Activated T-helper 9 cell treated with anti-CD3 and anti-CD28 coated beads, Interleukin-2, amount 50 U/mL, for 16 hours (primary cell): ENCODE data around the gene TMIGD2.
"Not testable (repeated sequence)": the region's sequence is repeated elsewhere in the genome, so short reads cannot be mapped to it uniquely, and the experiment has no call there.

Source experiments
- DNase-seq: peaks from one replicate; pipeline ENCODE4 v3.0.0-alpha.2; 2020; ENCODE audit warnings: low read depth

TMIGD2 gene

DNA sequence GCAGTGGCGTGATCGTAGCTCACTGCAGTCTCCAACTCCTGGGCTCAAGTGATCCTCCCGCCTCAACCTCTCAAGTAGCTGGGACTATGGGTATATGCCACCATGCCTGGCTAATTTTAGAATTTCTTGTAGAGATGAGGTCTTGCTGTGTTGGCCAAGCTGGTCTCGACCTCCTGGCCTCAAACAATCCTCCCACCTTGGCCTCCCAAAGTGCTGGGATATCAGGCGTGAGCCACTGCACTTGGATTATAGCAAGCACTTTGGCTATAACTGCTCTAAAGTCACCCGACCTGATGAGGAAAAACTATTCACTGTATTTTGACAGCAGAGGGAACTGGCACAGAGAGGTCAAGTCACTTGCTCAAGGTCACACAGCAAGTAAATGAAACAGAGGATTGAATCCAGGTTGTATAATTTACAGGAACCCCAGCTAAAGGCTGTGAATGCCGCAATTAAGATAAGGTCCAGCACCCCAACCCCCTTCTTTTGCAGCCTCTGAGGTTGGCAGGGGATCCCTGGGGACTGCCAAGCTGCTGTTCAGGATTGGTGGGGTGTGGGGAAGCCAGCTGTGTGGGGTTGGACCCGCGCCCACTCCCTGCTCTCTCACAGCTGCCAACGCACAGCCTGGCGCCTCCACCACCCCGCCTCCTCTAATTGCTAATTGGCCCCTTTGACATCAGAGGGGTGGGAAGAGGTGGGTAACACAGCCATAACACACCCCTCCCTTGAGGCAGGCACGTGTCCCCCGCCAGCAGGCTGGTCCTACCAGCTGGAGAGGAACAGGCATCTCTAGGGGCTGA, 6.0 kb downstream of the TMIGD2 start:
- no peak for DNase-seq

DNA sequence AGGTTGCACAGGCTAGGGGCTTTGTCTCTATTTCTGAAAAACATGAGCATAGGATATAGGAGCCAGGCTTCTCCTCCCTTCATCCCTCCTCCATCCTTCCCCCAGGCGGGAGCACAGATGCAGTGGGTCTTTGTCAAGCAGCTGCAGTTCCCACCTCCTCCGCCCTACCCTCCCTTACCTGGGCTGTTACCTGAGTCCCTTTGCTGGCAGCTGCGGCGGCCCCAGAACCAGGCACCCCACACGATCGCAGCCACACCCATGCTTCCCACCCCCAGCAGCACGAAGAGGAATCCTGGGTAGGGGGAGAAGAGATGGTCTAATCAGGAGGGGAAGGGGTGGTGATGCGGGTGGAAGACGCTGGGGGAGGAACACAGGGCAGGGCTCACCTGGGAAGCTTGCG, 7.8 kb downstream of the TMIGD2 start:
- DNase-seq, result no peak

DNA sequence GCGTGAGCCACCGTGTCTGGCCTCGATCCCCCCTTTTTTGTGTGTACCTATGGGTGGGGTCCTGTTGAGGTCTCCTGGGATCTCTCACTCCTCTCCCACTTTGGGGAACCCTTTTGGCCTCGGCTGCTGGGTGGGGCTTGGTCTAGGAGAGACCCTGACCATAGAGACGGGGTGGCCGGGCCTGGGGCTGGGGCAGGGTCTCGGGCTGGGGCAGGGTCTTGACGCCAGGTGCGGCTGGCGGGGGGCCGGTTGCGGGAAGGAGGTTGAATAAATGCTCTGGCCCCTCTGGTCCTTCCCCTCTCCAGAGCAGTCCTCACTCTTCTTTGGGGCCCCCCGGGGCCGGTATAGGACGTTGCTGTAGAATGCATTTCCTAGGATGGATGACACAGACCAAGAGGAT, 9.7 kb downstream of the TMIGD2 start:
- no peak for DNase-seq

DNA sequence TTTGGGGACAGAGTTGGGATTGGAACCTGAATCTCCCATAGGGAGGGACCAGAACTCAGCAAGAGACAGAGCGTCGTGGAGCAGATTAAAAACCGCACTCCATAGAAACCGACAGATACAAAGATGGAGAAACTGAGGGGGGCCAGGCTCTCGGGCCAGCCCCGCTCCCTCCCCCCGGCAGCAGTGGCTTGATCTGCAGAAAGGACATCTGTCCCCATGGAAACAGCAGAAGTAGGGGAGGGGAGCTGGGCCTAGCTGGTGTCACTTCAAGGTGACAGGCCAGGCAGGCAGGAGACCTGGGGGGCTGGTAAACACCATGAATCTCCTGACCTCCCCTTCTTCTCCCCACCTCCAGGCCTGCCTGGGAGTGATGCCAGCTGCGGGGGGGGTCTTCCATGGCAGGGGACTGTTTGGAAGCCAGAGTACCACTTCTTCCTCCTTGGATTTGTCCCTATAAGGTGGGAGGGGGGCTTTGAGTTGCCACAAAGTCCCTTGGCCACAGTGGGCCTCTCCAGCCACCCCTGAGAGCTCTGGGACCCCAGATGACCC, 10.9 kb downstream of the TMIGD2 start:
- DNase-seq, result no peak

DNA sequence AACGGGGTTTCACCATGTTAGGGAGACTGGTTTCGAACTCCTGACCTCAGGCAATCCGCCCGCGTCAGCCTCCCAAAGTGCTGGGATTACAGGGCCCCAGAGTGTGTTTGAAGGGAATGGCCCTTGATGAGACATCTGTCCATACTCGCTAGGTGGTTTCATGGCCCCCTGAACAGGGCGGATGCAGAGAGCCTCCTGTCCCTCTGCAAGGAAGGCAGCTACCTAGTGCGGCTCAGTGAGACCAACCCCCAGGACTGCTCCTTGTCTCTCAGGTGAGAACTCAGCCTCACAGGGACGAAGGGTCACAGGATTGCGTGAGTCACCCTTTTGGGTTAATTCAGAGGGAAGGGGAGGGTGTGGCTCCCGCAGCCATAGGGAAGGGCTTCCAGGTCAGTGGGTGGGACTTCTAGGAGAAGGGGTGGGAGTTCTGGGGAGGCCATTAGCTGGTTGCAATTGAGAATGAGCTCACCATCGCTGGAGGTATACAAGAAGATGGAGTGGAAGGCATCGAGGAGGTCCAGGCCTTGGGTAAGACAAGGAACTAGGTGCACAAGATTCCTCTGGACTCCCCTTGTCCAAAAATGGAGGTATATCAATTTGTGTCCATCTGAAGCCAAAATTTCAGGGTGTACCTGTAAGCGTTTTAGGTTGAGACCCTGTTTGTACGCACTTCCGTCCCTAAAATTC, 14.0 kb downstream of the TMIGD2 start:
- no peak for DNase-seq

DNA sequence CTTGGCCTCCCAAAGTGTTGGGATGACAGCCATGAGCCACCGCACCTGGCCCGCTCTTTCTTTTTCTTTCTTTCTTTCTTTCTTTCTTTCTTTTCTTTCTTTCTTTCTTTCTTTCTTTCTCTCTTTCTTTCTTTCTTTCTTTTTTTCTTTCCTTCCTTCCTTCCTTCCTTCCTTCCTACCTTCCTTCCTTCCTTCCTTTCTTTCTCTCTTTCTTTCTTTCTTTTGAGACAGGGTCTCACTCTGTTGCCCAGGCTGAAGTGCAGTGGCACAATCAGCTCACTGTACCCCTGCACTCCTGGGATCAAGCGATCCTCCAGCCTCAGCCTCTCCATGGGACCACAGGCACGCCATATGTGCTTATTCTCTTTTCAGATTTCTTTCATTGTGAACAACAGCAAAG, 16.0 kb downstream of the TMIGD2 start:
- not testable (repeated sequence) for DNase-seq

DNA sequence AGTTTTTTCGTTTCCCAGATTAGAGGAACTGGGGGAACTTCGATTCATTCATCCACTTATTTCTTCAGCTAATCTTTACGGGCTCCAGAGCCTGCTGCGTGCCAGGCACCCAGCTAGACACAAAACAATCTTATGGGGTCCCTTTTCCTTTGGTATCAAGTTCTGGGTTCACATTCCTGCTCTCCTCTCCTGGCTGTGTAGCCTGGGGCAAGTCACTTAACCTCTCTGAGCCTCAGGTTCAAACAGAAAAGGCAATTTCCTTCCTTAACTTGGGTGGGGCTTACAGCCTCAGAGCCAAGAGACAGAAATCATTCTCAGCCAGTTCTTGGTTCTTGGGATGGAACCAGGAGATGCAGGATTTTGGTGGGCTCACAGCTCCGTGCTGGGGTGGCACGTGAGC, 17.2 kb downstream of the TMIGD2 start:
- no peak for DNase-seq

DNA sequence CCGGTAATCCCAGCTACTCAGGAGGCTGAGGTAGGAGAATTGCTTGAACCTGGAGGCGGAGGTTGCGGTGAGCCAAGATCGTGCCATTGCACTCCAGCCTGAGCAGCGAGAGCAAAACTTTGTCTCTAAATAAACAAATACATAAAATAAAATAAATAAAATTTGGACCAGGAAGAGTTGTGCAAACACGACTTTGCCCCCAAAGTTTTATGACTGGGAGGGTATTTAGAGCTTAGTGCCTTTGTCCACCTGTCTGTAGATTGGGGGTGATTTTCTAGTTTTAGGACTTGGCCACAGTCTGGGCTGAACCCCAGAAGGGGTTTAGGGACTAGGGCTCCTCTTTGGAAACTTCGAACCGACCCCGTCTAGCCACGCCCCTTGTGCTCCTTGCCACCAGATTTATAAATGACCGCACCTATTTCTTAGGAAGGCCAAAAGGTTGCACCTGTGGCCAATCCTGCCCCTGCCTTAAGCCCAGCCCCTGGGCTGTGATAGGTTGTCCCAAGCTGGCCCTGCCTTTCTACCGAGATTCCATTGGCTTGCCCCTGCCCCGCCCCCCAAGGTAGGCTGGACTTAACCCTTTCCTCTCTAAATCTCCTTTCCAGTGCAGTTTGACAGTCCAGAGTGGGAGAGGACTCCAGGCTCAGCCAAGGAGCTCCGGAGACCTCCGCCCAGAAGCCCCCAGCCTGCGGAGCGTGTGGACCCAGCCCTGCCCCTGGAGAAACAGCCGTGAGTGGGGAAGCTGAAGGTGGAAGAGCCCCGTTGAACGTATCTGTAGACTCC, 17.8 kb downstream of the TMIGD2 start:
- DNase-seq, result no peak

DNA sequence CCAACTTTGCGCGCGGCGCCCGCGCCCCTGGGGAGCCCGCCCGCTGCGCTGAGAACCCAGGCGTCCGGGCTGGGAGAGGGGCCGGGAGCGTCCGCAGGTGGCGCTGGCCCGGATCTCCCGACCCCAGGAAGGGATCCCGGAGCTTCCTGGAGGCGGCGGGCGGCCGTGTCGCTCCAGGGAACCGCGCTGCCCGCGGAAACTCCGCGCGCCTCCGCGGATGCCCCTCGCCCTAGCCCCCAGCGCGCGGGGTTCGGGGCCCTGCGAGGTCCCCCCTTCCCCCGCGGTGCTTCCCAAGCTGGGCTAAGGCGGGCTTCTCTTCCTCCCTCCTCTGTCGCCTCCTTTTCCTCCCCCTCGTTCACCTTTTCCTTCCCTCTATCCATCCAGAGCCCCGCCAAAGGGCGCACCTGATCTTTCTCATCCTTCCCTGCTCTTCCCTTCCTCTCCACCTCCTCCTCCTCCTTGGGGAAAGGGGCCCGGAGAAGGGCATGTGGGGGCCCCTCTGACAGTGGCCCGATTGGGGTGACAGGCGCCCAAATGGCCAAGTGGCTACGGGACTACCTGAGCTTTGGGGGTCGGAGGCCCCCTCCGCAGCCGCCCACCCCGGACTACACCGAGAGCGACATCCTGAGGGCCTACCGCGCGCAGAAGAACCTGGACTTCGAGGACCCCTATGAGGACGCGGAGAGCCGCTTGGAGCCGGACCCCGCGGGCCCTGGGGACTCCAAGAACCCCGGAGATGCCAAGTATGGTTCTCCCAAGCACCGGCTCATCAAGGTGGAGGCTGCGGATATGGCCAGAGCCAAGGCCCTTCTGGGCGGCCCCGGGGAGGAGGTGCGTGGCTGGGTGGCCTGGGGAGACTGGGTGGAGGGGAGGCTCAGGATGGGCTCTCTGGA, 22.4 kb downstream of the TMIGD2 start:
- no peak for DNase-seq

DNA sequence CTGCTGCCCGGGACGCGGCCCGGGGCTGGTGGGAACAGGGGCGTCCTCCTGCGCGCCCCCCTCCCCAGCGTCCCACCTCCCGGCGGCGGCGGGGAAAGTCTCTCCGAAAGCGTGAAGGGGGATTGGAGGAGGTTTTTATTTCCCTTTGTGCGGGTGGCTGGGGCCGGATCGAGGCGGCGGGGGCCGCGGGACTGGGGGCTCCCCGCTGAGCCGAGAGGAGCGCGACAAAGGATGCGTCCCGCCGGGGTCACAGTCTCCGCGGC, 23.0 kb downstream of the TMIGD2 start:
- DNase-seq, result no peak

DNA sequence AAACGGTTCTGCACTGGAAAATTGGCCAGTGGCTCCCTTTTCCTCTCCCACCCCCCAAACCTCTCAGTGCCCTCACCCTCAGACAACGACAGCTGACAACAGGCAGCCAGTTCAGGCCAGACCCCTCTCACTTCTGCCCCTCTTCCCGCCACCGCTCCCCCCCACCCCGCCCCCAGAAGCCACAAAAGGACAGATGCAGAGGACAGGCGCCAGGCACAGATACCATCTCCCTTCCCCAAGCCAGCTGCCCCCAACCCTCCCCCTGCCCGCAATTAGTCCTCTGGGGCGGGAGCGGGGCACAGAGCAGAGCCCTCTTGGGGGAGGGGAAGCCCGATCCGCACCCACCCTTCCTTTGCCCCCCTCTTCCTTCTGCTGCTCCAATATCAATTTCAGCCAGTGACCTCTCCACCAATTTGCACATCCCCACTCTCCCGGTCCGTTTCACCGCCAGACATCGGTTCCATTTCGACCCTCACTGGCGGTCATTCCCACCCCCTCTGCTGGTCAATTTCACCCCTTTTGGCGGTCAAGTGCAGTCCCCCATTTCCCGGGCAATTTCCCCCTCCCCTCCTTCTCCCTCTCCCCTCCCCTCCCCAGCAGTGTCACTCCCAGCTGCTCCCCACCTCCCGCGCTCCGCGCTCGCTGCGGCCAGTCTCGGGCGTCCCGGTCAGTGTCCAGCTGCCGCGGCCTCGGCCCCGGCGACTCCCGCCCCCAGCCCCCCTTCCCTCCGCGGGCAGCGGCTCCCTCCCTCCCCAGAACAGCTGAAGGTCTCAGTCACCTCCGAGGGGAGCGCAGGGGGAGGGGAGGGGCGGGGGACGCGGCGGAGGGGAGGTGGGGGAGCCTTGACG, 23.5 kb downstream of the TMIGD2 start, which contains the start of gene SHD:
Gene SHD, plus strand, starts transcription at position 848 of the 848 bp plus-strand sequence. CDS start 798 bp downstream, outside the sequence.
- DNase-seq, result no peak

DNA sequence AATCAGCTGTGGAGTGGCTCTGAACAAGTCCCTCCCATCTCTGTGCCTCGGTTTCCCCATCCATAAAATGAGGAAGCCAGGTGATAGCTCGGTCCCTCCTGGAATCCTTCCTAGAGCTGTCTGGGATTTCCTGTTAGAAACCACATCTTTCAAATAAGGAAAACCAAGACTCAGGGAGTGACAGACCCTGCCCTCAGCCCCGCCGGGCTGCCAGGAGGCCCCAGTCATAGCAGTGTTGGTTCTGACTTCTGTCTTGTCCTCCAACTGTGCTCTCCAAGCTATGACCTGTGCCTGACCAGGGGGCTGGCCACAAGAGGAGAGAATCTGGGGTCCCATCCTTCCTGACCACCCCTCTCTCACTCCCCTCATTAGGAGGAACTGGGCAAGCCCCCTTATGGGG, 24.2 kb downstream of the TMIGD2 start:
- DNase-seq, result no peak

DNA sequence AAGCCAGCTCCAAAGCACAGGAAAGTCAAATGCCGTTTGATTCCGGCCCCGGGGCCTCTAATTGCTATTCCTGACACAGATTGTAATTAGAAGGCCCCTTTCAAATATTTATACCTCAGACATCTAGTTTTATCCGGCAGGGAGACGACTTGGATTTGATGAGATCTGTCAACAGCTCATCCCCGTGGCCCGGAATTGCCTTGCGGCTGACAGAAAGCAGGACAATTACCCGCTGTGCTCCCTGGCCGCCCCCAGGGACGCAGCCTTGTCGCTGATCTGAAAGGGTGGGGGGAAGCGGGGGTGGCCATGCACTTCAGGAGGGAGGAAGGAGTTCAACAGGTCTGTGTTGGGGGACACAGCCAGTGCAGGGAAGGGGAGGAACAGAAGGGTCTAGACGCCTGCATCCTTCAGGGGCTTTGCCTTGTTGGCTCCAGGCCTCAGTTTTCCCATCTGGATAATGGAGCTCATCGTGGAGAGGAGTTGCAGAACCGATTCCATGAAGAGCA, 24.9 kb downstream of the TMIGD2 start:
- DNase-seq, result no peak

DNA sequence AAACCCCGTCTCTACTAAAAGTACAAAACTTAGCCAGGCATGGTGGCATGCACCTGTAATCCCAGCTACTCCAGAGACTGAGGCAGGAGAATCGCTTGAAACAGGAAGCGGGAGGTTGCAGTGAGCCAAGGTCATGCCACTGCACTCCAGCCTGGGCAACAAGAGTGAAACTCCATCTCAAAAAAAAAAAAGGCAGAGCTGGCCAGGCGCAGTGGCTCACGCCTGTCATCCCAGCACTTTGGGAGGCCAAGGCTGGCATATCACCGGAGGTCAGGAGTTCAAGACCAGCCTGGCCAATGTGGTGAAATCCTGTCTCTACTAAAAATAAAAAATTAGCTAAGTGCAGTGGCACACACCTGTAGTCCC, 27.9 kb downstream of the TMIGD2 start:
- DNase-seq, result not testable (repeated sequence)

DNA sequence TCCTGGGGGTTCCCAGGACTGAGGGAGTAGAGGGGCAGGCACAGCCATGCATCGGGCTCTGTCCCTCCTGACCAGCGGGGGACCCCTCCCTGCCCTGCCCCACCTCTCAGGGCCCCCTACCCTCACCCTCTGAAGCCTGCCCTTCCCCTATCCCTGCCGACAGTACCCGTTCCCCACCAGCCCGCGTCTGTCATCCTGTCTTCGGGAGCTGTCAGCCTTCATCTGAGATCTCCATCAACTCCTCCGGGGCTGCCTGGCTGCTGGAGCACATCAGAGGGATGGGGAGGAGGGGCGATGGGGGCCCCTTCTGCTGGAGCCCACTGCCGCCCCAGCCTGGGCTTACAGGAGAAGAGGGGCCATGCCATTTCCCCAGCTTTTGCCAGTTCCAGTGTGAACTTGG, 29.3 kb downstream of the TMIGD2 start:
- DNase-seq, result no peak

DNA sequence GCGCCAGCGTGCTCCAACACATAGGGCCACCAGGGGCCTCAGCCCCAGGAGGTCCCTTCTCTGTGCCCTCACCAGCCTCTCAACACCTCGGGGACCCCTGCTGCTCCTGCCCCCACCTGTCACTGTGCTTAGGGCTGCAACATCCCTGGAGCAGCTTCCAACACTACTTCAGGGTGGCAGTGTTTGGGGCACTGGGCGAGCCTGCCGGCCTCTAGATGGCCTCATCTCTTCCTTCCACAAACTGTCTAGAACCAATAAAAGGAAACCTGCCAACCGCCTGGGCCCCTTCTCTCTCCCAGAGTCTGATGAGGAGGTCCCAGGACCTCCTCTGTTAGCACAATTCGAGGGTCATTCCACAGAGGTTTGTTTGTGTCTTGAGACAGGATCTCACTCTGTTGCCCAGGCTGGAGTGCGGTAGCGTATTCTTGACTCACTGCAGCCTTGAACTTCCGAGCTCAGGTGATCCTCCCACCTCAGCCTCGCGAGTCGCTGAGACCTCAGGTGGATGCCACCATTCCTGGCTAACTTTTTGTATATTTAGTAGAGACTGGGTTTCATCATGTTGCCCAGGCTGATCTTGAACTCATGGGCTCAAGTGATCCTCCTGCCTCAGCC, 33.3 kb downstream of the TMIGD2 start:
- no peak for DNase-seq

DNA sequence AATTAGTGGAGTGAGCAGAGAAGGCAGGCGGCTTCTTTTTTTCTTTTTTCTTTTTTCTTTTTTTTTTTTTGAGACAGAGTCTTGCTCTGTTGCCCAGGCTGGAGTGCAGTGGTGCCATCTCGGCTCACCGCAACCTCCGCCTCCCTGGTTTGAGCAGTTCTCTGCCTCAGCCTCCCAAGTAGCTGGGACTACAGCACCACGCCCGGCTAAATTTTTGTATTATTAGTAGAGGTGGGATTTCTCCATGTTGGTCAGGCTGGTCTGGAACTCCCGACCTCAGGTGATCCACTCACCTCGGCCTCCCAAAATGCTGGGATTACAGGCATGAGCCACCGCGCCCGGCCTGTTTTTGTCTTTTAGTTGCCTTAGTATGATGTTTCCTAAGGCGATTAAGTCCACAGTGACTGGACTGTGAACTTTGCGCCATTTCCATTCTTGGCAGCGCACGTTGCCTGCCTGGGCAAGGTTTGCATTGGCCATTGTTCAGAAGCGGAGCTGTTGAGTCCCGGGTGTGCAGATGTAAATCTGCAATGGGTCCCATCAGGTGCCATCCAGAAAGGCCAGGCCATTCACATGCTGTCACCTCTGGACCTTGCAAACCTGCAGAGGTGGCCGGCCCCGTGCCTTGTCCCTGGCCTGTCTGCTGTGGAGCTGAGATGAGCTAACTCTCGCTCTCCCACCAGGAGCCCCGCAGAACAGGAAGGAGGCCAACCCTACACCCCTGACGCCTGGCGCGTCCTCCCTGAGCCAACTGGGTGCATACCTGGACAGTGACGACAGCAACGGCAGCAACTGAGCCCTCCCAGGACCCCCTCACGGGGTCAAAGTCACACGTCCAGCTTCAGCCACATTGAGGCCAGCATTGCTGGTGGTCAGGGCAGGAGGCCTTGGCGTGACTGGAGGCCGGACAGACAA, 34.0 kb downstream of the TMIGD2 start:
- DNase-seq, result no peak

DNA sequence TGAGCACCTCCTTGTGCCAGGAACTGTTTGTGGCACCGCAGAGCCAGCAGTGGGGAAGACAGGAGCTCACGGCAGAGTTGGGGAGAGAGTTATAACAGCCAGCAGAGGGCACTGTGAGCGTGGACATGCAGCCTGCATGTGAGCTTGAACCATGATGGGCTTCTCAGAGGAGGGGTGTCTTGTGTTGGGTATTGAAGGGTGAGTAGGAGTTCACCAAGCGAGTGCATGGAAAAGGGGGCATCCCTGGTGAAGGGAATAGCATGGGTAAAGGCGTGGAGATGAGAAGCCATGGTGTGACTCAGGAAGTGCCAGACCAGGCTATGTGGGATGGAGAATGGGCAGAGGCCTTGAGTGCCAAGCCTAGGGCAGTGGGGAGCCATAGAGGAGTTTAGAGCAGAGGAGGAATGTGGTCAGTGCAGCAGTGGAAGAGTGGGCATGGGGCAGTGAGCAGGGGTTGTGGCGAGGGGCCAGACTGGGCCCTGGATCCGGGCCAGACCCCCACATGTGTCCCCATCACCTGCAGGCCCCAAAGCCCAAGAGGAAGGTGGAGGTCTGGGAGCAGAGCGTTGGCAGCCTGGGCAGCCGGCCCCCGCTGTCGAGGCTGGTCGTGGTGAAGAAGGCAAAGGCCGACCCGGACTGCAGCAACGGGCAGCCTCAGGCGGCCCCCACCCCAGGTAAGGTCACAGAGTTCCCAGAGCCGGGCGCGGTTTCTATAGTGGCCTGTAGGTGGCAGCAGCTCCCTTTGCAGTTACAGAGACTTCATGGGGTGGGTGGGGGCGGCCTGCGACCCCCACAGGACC, 34.9 kb downstream of the TMIGD2 start:
- DNase-seq, result peak; percentile 40
